ENCODE measurements around the gene ANKRD11. TPM values are rescaled to one million over a fixed set of nuclear protein-coding genes. Genes with fewer than 3 reads are reported as not detected.
"Not testable (repeated sequence)": the region's sequence is repeated elsewhere in the genome, so short reads cannot be mapped to it uniquely, and the experiment has no call there.

Gene ANKRD11
- total RNA-seq, 1 donor from 2014 or later: 154 TPM

DNA sequence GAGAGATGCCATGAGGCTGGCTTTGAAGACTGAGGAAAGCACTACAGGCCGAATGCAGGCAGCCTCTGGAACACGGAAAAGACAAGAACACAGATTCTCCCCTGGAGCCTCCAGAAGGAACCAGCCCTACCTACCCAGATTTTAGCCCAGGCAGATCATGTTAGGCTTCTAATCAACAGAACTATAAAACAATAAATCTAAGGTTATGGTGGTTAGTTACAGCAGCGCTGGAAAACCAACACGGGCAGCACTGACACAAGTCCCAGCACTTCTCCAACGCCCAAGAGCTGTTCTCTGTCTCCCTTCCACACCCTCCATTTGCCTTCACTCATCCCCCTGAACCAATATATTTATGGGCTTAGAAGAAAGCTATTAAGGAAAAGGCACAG lies 7.5 kb downstream of the ANKRD11 start:
- intact Hi-C loops (cut with micrococcal nuclease): loop anchor here (10.0 kb wide), 2 partner anchors 78 to 118 kb away; no protein-coding TSS in a partner anchor

DNA sequence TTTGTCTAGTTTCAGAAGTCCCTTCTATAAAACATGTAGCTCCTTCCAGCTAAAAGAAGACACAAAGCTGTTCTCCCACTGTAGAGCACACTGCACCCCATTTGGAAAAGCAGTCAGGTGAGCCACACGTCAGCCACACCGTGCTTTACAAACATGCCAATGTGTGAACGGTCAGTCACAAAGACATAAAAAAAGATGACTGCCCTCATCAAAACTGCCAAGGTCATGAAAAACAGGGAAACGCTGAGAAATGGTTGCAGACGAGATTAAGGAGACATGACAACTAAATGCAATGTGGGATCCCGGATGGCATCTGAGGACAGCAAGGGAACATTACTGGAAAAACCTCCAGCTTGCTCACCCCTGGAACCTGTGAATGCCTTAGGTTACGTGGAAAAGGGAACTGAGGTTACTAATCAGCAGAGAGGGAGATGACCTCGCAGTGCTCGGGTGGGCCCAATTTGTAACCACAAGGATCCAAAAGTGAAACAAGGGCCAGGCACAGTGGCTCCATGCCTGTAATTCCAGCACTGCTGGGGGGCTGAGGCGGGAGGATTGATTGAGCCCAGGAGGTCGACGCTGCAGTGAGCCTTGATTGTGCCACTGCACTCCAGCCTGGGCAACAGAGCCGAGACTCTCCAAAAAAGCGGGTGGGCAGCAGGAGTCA lies 8.1 kb downstream of the ANKRD11 start:
- intact Hi-C loops (cut with micrococcal nuclease): loop anchor here (10.0 kb wide), 2 partner anchors 77 to 117 kb away; no protein-coding TSS in a partner anchor

DNA sequence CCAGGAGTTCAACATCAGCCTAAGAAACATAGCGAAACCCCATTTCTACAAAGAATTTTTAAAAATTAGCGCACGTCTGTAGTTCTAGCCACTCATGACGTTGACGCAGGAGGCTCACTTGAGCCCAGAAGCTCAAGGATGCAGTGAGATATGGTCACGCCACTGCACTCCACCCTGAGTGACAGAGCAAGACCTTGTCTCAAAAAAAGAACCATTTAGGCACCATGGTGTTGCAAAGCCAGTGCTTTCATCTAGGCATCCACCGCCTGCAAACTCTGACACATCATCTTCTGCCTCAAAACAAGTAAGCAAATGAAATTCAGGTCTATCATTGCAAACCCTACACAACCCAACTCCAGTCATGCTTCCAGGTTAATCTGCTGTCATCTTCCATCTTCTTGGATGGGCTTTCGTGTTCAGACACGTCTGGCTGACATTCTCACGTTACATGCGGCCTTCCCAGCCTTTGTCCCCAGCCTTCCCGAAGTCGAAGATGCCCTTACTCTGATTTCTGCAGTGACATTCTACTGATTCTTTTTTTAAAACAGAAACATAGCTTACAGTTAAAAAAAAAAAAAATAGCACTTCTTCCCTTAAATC lies 8.9 kb downstream of the ANKRD11 start:
- intact Hi-C loops (cut with micrococcal nuclease): loop anchor here (10.0 kb wide), 2 partner anchors 77 to 117 kb away; no protein-coding TSS in a partner anchor

DNA sequence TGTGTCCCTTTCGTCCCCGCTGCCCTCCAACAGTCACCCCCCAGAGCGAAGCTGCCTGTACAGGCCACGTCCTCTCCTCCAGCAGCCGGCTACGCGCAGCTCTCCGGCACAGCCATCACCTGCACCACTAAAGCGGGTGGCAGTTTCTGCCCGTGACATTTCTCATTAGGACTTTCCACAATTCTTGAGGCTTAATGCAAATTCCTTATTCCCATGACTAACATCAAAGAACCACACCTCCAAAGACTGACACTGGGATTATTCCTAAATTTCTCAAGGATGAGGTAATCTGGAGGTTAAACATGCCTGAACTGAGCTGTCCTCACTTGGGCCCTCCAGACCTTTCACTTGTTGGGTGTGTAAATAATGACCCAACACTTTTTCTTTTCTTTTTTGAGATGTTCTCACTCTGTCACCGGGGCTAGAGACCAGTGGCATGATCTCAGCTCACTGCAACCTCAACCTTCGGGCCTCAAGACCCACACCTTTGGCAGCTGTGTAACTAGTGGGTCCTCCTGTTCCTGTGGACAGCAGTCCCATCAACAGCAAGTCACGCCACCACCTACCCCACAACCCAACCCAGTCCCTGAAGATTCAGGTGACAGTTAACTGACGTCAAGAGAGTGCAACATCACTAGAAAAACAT lies 11.7 kb downstream of the ANKRD11 start:
- intact Hi-C loops (cut with micrococcal nuclease): no loop called here

DNA sequence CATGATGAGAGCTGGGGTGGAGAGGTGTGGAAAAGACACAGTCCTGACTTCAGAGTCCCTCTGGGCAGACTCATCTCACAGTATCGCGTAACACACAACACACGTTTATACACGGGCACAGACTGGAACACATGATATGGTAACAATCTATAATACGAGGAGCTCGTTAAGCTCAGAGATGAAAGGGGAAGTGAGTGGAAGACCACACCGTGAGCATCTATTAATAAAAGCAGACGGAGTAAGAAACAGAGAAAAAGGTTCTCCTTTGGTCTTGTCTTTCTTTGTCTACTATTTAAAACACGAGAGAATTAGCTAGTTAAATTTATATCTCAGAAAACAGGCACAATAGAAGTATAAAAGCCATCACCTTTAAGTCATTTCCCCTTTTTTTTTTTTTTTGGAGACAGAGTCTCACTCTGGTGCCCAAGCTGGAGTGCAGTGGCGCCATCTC lies 13.5 kb downstream of the ANKRD11 start:
- intact Hi-C loops (cut with micrococcal nuclease): no loop called here

DNA sequence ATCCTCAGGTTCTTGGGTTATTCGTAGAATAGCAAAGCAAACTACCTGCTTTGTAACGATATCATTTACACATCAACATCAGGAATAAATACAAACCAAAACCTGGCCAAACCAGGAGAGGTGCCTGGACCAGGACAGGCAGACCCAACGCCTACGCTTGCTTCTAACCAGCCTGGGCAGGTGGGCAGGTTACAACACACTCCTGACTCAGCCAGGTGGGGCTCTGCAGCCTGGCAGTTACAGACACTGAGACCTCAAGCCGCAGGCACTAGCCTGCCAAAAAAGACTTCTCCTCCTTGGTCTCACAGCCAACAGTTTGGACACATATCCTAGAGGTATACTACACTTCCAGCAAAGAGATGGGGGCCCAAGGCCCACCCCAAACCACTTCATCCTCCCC lies 14.0 kb downstream of the ANKRD11 start:
- intact Hi-C loops (cut with micrococcal nuclease): no loop called here

DNA sequence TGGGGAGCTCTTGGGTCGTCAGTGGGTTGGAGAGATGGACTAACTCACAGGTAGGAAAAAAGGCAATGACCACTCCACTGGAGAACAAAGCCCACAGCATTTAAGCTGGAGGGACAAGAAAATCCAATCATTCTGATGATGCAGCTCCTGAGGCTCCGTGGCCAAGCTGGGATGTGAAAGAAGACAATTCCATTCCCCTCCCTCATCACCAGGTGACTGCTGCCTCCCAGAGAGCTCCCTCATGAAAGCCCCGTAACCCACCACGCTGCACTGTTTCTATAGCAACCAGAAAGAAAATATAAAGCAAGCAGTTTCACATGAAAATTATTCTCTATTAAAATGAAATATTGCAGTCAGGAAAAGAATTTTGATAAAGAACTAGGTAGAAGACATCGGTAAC lies 15.2 kb downstream of the ANKRD11 start:
- intact Hi-C loops (cut with micrococcal nuclease): no loop called here

DNA sequence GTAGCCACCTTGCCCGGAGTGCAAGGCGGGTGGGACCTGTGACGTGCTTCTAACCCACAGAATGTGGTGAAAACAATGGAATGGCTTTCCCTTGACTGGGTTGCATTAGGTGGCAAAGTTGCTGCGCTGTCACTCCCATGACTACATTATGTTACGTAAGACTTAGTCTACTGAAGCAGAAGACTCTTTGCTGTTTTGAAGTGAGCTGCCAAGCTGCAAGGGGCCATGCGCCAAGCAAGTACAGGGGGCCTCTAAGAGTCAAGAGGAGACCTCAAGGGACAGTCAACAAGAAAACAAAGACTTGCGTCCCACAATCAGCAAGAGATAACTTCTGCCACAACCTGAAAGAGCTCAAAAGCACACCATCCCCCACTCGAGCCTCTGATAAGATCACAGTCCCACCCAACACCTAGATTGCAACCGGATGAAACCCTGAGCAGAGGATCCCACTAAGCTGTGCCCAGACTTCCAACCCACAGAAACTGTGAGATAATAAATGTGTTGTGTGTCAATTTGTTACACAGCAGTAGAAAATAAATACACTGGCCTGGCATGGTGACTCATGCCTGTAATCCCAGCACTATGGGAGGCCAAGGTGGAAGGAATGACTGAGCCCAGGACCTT lies 16.5 kb downstream of the ANKRD11 start:
- intact Hi-C loops (cut with micrococcal nuclease): no loop called here

DNA sequence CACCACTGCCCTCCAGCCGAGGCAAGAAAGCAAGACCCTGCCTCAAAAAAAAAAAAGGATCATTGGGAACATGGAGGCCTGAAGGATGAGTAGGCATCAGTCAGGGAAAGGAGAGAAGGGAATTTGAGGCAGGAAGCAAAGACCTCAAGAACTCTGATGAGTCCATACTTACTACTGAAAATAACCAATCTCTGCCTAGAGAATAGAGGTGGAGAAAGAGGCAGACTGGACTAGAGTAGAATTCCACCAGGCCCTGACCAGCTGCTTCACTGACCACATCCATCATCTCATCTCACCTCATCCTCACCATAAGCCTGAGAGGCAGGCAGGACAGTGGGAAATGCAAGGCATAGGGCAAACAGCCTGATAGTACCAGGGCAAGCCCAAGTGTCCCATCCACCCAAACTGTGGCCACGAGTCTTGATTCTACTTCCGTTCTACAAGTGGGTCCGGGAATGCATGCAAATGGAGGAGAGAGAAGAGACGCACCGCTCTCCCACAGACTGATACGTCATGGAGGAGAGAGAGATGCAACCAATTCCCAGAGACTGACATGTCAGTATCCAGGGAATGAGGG lies 17.1 kb downstream of the ANKRD11 start:
- intact Hi-C loops (cut with micrococcal nuclease): no loop called here

DNA sequence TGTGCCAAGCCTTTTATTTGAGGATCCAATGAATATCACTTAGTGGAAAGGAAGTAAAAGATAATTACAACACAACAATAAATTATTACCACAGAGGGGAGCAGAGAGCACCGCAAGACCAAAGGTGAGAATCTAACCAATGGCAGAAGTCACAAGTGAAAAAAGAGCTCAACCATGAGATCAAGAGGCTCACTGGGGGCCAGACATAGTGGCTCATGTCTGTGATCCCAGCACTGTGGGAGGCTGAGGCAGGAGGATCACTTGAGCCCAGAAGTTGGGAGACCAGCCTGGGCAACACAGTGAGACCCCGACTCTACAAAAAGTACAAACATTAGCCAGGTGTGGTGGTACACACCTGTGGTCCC lies 17.7 kb downstream of the ANKRD11 start:
- intact Hi-C loops (cut with micrococcal nuclease): no loop called here

DNA sequence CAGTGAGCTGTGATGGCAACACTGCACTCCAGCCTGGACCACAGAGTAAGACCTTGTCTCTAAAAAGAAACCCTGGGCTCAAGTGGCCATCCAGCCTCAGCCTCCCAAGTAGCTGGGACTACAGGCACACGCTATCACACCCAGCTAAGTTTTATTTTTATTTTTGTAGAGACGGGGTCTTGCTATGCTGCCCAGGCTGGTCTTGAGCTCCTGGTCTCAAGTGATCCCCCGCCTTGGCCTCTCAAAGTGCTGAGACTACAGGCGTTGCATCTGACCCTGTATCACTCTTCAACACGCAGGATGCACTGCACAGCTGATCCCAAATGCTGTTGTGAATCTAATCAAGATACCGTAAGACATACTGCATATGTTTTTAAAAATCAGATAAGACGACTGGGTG lies 23.0 kb downstream of the ANKRD11 start:
- intact Hi-C loops (cut with micrococcal nuclease): no loop called here

DNA sequence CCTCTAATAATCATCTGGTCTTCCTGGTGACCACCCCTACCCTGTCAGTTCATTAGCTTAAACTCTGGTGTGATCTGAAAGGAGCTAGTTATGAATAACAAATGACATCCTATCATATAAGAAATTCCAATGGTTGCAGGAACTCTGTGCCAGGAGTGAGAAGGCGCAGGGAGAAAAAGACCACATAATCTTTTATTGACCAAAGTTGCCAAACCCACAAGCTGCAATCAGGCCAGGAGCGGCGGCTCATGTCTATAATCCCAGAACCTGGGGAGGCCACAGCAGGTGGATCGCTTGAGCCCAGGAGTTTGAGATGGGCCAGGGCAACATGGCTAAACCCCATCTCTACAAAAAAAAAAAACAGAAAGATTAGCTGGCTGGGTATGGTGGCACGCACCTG lies 23.4 kb downstream of the ANKRD11 start:
- intact Hi-C loops (cut with micrococcal nuclease): no loop called here

DNA sequence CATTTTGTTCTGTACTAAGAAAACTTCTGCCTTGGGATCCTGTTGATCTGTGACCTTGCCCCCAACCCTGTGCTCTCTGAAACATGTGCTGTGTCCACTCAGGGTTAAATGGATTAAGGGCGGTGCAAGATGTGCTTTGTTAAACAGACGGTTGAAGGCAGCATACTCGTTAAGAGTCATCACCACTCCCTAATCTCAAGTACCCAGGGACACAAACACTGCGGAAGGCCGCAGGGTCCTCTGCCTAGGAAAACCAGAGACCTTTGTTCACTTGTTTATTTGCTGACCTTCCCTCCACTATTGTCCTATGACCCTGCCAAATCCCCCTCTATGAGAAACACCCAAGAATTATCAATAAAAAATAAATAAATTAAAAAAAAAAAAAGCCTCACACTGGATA lies 27.0 kb downstream of the ANKRD11 start:
- intact Hi-C loops (cut with micrococcal nuclease): not testable (repeated sequence)

DNA sequence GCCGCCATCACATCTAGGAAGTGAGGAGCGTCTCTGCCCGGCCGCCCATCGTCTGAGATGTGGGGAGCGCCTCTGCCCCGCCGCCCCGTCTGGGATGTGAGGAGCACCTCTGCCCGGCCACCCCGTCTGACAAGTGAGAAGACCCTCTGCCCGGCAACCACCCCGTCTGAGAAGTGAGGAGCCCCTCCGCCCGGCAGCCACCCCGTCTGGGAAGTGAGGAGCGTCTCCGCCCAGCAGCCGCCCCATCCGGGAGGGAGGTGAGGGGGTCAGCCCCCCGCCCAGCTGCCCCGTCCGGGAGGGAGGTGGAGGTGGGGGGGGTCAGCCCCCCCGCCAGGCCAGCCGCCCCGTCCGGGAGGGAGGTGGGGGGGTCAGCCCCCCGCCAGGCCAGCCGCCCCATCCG lies 27.7 kb downstream of the ANKRD11 start:
- intact Hi-C loops (cut with micrococcal nuclease): not testable (repeated sequence)

DNA sequence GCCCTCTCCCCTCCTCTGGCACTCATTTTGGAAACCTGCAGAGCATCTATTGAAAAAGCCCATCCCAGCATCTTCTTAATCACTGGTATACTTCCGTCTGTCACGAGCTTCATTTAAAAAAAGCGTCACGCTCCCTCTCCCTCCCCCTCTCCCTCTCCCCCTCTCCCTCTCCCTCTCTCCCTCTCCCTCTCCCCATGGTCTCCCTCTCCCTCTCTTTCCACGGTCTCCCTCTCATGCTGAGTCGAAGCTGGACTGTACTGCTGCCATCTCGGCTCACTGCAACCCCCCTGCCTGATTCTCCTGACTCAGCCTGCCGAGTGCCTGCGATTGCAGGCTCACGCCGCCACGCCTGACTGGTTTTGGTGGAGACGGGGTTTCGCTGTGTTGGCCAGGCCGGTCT lies 28.5 kb downstream of the ANKRD11 start:
- intact Hi-C loops (cut with micrococcal nuclease): not testable (repeated sequence)

DNA sequence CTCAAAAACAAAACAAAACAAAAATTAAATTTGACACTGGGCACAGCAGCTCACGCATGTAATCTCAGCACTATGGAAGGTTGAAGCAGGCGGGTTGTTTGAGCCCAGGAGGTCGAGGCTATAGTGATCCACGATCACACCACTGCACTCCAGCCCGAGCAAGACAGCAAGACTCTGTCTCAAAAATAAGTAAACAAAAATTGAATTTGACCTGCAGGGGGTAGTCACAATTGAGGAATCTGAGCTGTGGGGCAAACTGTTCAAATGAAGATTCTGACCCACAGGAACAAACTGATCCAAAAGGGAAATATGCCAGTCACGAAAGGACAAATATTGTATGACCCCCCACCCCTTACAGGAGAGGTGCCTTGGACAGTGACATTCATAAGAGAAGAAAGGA lies 29.8 kb downstream of the ANKRD11 start:
- intact Hi-C loops (cut with micrococcal nuclease): no loop called here

DNA sequence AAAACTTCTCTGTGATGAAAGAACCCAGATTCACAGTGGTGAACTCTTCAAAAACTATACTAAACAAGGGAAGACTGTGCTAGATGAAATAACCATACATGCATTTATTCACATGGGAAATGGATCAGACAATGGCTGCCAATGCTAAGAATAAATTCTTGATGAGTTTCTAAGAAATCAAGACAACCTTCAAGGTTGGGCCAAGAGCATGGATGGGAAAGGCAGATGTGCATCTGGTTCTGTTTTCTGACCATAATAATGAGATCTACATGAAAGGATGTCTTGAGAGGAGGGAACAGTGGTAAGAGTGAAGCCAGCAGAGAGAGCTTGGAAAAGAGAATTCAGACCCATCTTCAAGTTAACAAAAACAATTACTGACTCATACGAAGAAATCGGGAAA lies 31.4 kb downstream of the ANKRD11 start:
- intact Hi-C loops (cut with micrococcal nuclease): no loop called here

DNA sequence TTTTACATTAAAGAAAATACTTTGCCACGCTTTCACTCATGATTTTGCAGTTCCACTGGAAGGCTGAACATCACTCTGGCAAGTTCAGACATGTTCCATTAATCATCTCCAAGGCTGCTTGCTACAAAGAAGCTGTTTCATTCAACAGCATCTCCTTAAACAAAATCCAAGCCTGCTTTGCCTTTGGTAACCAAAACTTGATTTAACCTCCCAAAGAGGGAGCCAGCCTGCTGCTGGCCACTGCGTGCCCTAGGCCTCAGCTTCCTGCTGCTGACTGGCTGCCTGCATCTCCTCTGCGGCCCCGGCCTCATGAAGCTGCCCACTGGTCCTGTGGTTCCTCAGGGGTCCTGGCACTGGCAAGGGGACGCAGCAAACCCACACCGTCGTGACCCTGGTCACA lies 31.8 kb downstream of the ANKRD11 start:
- intact Hi-C loops (cut with micrococcal nuclease): no loop called here

DNA sequence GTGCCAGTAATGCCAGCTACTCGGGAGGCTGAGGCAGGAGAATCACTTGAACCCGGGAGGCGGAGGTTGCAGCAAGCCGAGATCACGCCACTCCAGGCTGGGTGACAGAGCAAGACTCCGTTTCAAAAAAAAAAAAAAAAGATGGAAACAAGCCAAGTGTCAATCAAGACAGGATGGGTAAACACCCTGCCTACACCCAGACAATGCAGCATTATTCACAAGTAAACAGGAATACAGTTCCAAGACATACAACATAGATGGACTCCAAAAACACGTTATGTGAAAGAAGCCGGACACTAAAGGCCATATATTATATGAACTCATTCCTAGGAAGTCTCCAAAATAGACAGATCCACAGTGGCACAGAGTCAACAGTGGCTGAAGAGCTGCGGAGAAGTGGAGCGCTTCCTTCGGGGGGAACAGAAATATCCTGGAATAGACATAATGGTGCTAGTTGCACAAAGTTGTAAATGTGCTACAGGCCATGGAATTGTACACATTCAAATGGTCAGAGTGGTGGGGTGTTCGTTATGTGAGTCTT lies 33.9 kb downstream of the ANKRD11 start:
- intact Hi-C loops (cut with micrococcal nuclease): no loop called here

DNA sequence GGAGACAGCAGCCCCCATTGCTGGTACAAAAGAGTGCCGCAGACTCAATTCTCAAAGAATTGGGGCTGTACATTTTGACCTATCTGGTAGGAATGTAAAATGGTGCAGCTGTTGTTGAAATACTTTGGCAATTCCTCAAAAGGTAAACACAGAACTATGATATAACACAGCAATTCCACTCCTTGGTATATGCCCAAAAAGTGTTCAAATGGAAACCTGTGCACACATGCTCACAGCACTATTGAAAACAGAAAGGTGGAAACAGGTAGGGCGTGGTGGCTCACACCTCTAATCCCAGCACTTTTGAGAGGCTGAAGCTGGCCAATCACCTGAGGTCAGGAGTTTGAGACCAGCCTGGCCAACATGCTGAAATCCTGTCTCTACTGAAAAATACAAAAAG lies 34.7 kb downstream of the ANKRD11 start:
- intact Hi-C loops (cut with micrococcal nuclease): no loop called here

DNA sequence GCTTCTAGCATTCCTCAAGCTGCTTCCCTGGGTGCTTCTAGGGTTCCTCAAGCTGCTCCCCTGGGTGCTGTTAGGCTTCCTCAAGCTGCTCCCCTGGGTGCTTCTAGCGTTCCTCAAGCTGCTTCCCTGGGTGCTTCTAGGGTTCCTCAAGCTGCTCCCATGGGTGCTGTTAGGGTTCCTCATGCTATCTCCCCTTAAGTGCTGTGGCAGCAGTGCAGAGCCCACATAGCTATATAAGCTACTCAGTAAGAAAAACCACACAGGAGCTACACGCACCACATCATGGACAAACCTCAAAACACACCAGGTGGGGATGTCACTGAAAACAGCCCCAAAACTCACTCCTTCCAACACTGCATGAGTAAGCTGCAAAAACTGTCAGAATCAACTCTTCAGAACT lies 35.2 kb downstream of the ANKRD11 start:
- intact Hi-C loops (cut with micrococcal nuclease): no loop called here
